HG03432 (cell line): ENCODE results near the gene TRIM14.
"Not testable (repeated sequence)": the region's sequence is repeated elsewhere in the genome, so short reads cannot be mapped to it uniquely, and the experiment has no call there.

Source experiments
- ATAC-seq: cut with Tn5 transposase; IDR thresholded peaks from one replicate; pipeline ENCODE4 v1.9.1; 2021; ENCODE audit warnings: mild to moderate bottlenecking, moderate library complexity; ENCODE audit not compliant: unreplicated experiment

Gene TRIM14

DNA sequence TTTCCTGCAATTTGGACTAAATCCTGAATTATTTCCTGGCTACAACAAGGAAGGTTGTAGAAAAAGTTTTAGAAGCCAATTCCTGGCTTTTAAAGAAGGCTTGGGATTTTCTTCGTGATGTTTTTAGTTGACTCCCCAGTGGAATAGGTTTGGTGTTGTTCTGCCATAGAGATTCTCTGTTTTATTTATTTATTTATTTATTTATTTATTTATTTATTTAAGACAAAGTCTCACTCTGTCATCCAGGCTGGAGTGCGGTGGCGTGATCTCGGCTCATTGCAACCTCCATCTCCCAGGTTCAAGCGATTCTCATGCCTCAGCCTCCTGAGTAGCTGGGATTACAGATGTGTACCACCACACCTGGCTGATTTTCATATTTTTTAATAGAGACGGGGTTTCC lies 1.9 kb downstream of the TRIM14 start:
- ATAC-seq = not testable (repeated sequence)

GRCh38 chr9:98109052-98109451 lies 10.0 kb downstream of the TRIM14 start:
- no peak for ATAC-seq

DNA sequence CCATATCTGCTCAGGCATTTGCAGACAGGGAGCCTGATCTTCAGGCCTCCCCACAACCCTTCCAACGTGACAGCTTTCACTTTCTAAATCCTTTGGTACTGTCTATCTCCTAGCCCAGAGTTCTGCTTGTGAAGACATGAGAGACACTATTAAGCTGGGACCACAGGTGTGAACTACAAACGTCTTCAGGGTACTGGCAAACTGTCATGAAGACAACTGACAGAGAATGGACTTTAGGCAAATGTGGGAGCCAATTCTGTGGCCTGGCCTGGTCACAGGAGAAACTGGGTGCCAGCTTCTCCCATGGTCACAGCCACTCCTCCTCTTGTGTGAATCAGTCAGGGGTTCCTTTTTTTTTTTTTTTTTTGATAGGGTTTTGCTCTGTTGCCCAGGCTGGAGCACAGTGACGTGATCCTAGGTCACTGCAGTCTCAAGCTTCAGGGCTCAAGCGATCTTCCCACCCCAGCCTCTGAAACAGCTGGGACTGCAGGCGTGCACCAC lies 10.4 kb downstream of the TRIM14 start:
- ATAC-seq = peak; percentile 82

DNA sequence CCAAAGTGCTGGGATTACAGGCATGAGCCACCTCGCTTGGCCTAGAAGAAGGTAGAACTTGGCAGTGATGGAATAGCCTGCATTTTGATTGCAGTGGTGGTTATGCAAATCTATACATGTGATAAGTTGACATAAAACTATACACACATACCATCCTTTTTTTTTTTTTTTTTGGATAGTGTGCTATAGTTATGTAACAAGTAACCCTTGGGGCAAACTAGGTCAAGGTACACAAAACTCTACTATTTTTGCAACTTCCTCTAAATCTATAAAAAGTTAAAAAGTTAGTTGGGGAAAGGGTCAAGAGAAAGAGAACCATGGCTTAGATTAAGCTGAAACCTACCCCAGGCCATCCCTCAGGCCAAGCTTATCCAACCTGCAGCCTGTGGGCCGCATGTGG lies 11.1 kb downstream of the TRIM14 start:
- ATAC-seq = peak; percentile 27

DNA sequence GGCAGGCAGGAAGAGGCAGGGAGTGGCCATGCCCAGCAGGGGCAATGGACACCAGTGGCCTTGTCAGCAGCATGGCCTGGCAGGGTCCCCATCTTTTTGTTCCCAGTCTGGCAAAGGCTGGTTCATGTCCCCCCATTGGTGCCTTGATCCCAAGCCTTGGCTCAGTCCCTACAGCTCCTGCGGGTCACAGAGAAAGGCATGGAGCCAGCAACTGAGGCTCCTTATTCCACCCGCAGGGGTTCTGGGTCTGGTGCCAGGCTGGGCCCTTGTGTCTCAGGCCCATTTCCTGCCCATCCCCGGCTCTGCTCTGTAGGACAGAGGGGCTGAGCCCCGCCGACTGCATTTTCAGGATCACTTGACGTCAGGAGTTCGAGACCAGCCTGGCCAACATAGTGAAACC lies 14.0 kb downstream of the TRIM14 start:
- ATAC-seq = no peak

GRCh38 chr9:98104445-98104881 lies 14.6 kb downstream of the TRIM14 start:
- ATAC-seq = no peak

GRCh38 chr9:98101868-98102273 lies 17.2 kb downstream of the TRIM14 start:
- peak; percentile 98 for ATAC-seq

- ATAC-seq = no peak
Measured at GRCh38 chr9:98101416-98101815, 17.6 kb downstream of the TRIM14 start.

DNA sequence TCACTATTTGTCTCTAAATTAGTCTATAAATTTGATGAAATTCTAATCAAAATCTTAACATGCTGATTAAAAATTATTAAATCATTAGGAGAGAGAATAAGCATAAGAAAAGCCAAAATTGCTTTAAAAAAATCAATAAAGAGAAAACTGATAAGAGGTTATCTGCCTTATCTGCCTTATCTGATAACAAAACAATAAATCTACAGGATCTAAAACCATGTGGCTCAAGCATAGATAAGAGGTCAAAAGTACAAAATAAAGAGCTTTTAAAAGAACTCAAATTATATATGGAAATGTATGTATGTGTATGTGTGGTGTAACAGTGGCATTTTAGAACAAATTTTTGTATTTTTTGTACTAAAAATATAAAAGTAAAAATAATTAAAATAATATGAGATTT lies 18.6 kb downstream of the TRIM14 start:
- ATAC-seq = no peak

DNA sequence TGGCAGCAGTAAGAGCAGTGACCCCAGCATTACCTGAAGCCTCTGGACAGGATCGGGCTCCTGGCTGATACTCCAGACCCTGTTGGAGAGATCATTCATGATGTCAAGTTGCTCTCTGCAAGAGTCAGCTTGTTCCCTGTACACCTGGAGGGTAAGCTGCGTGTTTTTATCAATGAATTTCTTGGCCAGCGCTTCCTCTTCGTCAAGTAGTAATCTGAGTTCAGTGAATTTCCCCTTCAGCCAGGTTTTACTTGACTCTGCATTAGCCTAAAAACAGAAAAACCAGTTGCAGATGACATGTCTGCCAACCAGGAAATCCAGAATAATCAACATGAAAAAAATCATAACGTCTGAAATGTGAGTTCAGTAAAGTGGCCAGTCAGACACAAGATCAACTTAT lies 19.1 kb downstream of the TRIM14 start:
- no peak for ATAC-seq

- ATAC-seq = no peak
Measured at GRCh38 chr9:98099346-98099745, 19.7 kb downstream of the TRIM14 start.

GRCh38 chr9:98097836-98098235 lies 21.2 kb downstream of the TRIM14 start:
- ATAC-seq = no peak

DNA sequence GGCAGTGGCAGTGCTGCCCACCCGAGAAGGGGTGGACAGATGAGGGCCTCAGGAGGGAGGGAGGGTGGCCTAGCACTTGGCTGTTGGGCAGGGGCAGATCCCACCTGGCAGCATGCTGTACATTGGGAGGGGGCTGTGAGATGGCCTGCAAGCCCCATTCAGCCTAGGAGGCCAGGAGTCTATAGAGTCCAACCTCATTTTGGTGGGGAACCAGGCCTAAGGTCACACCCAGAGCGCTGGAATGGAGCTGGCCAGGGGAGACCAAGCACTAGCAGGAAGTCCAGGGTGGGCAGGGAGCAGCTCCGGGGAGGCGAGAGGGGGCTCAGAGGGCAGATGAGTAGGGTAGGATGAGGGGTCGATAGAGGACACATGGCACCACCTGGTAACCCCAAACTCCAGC lies 22.9 kb downstream of the TRIM14 start:
- no peak for ATAC-seq

GRCh38 chr9:98095401-98095800 lies 23.6 kb downstream of the TRIM14 start:
- ATAC-seq = no peak

DNA sequence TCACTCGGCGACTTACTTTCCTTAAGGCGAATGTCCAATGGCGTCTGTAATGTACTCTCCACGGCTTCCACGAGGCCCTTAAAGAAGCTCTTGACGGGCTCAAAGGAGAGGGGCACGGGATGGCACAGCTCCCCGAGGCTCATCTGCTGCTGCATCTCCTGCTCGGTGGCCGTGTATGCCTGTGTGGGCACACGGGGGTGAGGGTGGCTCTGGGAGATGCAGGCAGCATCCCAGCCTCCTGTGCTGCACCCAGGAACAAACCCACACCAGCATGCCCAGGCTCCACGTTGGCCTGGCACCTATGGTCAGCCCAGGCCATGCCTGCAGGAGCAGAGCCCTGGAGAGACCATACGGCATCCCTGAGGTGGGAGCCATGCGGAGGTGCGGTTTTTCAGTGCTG lies 24.2 kb downstream of the TRIM14 start:
- no peak for ATAC-seq

GRCh38 chr9:98094316-98094715 lies 24.7 kb downstream of the TRIM14 start:
- no peak for ATAC-seq

DNA sequence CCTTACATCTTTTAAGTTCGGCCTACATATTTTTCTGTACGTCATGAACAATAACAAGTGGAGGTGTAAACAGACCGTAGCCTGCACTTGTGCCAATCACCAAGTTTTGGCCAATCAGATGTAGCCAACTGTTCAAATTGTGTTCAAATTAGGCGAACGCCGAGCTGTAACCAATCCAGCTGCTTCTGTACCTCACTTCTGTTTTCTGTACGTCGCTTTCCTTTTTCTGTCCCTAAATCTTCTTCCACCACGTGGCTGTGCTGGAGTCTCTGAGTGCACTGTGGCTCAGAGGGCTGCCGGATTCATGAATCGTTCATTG lies 26.4 kb downstream of the TRIM14 start:
- ATAC-seq = no peak

DNA sequence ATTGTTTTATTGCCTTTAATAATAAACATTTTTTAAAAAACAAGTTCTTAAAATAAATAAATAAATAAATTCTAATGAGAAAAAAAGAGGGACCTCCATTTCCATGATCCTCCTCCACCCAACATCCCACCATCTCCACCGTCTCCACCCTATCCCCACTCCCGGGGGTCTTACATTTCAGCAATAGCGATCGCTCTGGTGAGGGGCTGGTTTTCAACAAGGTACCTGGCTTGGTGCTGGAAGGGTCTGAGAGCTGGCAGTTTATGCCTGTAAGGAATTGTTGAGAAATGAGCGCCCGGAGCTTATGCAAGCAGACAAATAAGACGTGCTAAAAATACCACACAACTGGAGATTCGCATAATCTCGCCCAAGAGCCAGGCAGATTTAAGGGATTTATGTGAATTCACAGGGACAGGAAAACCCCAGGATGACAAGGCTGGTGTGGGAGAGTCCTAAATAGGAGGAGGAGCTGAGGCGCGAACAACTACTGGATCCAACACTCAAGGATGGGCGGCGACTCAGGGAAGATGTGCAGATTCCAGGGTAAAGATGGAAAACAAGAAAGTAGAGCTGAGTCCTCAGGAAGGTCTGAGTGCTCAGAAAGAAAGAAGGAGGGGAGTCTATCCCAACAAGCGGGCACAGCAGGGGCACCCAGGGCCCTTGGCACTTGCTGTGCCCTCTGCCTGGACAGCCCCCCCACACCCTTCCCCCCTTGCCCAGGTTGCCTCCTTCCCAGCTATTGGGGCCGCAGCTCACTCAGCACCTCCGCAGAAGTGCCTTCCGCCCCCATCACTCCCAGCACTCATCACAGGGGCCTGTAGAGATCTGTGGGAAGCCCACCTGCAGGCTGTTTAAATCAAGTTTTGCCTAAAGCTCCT lies 27.0 kb downstream of the TRIM14 start:
- no peak for ATAC-seq

DNA sequence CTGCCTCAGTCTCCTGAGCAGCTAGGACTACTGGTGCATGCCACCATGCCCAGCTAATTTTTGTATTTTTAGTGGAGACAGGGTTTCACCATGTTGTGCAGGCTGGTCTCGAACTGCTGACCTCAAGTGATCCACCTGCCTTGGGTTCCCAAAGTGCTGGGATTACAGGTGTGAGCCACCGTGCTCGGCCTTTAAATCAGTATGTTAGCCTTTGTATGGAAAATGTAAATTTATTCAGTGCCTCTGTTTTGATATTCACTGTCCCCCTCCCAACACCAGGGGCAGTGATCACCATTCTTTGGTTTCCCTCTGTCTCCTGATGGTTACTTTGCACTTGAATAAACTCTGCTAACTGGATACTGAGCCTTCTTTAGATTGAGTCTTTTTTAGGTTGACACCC lies 28.3 kb downstream of the TRIM14 start:
- ATAC-seq = not testable (repeated sequence)

GRCh38 chr9:98087420-98088354 lies 31.3 kb downstream of the TRIM14 start:
- no peak for ATAC-seq

DNA sequence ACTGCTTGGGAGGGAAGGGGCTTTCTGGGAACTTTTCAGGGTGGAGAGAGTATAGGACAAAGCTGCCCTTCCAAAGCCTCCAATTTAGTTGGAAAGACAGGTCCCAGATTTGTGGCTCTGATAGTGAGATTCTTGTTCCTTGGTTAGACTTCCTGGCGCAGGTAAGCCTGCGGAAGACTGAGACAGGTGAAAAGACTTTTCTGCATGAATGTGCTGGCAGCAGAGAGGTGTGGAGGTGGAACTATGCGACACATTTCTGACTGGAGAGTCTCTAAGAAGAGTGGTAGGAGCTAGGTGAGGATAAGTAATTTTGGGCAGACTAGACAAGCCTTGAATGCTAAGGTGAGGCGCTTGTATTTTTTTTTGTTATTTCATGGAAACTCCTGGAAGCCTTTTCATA lies 32.6 kb downstream of the TRIM14 start:
- no peak for ATAC-seq

- no peak for ATAC-seq
Measured at GRCh38 chr9:98085944-98086343, 33.1 kb downstream of the TRIM14 start.
